GM19351 (cell line): ENCODE results near the gene TEKT1.
"Not testable (repeated sequence)": the region's sequence is repeated elsewhere in the genome, so short reads cannot be mapped to it uniquely, and the experiment has no call there.

Source experiments
- ATAC-seq: cut with Tn5 transposase; IDR thresholded peaks from one replicate; pipeline ENCODE4 v1.9.1; 2021; ENCODE audit warnings: mild to moderate bottlenecking, moderate library complexity; ENCODE audit not compliant: unreplicated experiment

TEKT1 gene

GRCh38 chr17:6816368-6816767 lies 15.2 kb downstream of the TEKT1 start:
- ATAC-seq = not testable (repeated sequence)

GRCh38 chr17:6815775-6816174 lies 15.8 kb downstream of the TEKT1 start:
- no peak for ATAC-seq

GRCh38 chr17:6812295-6812694 lies 19.2 kb downstream of the TEKT1 start:
- ATAC-seq = no peak

- no peak for ATAC-seq
Observed at GRCh38 chr17:6811510-6811909, 20.0 kb downstream of the TEKT1 start.

GRCh38 chr17:6800422-6801027 lies 31.0 kb downstream of the TEKT1 start:
- no peak for ATAC-seq

GRCh38 chr17:6799738-6800137 lies 31.8 kb downstream of the TEKT1 start:
- no peak for ATAC-seq

GRCh38 chr17:6797718-6798351 lies 33.7 kb downstream of the TEKT1 start:
- ATAC-seq = no peak

- no peak for ATAC-seq
Observed at GRCh38 chr17:6796887-6797490, 34.5 kb downstream of the TEKT1 start.

GRCh38 chr17:6796017-6796886 lies 35.3 kb downstream of the TEKT1 start:
- no peak for ATAC-seq

GRCh38 chr17:6793748-6794493 lies 37.6 kb downstream of the TEKT1 start:
- ATAC-seq = no peak

GRCh38 chr17:6789146-6789545 lies 42.4 kb downstream of the TEKT1 start:
- no peak for ATAC-seq

- ATAC-seq = no peak
Observed at GRCh38 chr17:6787081-6787693, 44.3 kb downstream of the TEKT1 start.

GRCh38 chr17:6786618-6787017 lies 44.9 kb downstream of the TEKT1 start:
- ATAC-seq = no peak

- no peak for ATAC-seq
Observed at GRCh38 chr17:6782244-6782643, 49.3 kb downstream of the TEKT1 start.

GRCh38 chr17:6780886-6781285 lies 50.6 kb downstream of the TEKT1 start:
- no peak for ATAC-seq

- no peak for ATAC-seq
Observed at GRCh38 chr17:6780001-6780400, 51.5 kb downstream of the TEKT1 start.

- ATAC-seq = no peak
Observed at GRCh38 chr17:6779411-6779810, 52.1 kb downstream of the TEKT1 start.

GRCh38 chr17:6775871-6776405 lies 55.6 kb downstream of the TEKT1 start, which contains the start of gene FBXO39:
Gene FBXO39 (plus strand): TSS chr17:6776215. CDS start chr17:6779869, 3,654 bp downstream.
- no peak for ATAC-seq

- not testable (repeated sequence) for ATAC-seq
Observed at GRCh38 chr17:6774906-6775305, 56.6 kb downstream of the TEKT1 start.

GRCh38 chr17:6772016-6772415 lies 59.5 kb downstream of the TEKT1 start:
- no peak for ATAC-seq
